ENCODE data around the gene KCNIP4. TPM values are rescaled to one million over a fixed set of nuclear protein-coding genes. Genes with fewer than 3 reads are reported as not detected.

Gene KCNIP4
- total and polyA plus RNA-seq, 10 of the 15 experiments (the other 5 are each of a cell fraction or from before 2014, with no cell fraction given) = 0.03 to 0.23 (median 0.13) TPM; not detected in 7

DNA sequence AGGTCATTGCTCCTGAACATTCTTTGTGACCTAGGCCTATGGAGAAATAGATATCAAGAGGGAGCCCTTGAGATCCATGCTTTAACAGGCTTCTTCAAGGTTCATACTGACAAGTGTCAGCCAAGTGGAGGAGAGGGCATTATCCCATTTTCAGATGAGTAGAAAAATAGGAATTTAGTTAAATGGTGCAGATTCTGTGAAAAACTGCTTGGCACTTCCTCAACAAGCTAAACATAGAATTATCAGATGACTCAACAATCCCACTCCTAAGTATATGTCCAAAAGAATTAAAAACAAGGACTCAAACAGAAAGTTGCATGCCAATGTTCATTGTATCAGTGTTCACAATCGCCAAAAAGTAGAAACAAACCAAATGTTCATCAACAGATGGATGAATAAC, 43.8 kb upstream of the KCNIP4 start:
- TF ChIP-seq SUPT20H (IDR thresholded peaks at IDR 0.05; ENCODE audit: borderline replicate concordance, control insufficient read depth, low read depth, low read length) = no peak
- TF ChIP-seq, protein P1, sequence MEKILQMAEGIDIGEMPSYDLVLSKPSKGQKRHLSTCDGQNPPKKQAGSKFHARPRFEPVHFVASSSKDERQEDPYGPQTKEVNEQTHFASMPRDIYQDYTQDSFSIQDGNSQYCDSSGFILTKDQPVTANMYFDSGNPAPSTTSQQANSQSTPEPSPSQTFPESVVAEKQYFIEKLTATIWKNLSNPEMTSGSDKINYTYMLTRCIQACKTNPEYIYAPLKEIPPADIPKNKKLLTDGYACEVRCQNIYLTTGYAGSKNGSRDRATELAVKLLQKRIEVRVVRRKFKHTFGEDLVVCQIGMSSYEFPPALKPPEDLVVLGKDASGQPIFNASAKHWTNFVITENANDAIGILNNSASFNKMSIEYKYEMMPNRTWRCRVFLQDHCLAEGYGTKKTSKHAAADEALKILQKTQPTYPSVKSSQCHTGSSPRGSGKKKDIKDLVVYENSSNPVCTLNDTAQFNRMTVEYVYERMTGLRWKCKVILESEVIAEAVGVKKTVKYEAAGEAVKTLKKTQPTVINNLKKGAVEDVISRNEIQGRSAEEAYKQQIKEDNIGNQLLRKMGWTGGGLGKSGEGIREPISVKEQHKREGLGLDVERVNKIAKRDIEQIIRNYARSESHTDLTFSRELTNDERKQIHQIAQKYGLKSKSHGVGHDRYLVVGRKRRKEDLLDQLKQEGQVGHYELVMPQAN (conservative IDR thresholded peaks at IDR 0.05) = no peak
- TF ChIP-seq POU2F2 (IDR thresholded peaks at IDR 0.05; ENCODE audit: borderline replicate concordance, low read depth, low read length) = no peak
- TF ChIP-seq SPI1 (IDR thresholded peaks at IDR 0.05; ENCODE audit: borderline replicate concordance, insufficient read depth, low read depth, low read length) = no peak
- TF ChIP-seq BHLHE40 (IDR thresholded peaks at IDR 0.05; ENCODE audit: borderline replicate concordance in 1 of 2, low read depth in 2 of 2, low read length in 1 of 2) = no peak
- no peak for TF ChIP-seq HDGF (IDR thresholded peaks at IDR 0.05)
- TF ChIP-seq, protein P2, sequence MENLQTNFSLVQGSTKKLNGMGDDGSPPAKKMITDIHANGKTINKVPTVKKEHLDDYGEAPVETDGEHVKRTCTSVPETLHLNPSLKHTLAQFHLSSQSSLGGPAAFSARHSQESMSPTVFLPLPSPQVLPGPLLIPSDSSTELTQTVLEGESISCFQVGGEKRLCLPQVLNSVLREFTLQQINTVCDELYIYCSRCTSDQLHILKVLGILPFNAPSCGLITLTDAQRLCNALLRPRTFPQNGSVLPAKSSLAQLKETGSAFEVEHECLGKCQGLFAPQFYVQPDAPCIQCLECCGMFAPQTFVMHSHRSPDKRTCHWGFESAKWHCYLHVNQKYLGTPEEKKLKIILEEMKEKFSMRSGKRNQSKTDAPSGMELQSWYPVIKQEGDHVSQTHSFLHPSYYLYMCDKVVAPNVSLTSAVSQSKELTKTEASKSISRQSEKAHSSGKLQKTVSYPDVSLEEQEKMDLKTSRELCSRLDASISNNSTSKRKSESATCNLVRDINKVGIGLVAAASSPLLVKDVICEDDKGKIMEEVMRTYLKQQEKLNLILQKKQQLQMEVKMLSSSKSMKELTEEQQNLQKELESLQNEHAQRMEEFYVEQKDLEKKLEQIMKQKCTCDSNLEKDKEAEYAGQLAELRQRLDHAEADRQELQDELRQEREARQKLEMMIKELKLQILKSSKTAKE (IDR thresholded peaks at IDR 0.05; ENCODE audit: low read depth, poor library complexity, severe bottlenecking) = no peak
- TF ChIP-seq ZNF384 (IDR thresholded peaks at IDR 0.05; ENCODE audit: borderline replicate concordance, low read depth, low read length) = no peak
- no peak for TF ChIP-seq SMARCA5 (IDR thresholded peaks at IDR 0.05)
- no peak for TF ChIP-seq NR2C1 (IDR thresholded peaks at IDR 0.05)
- TF ChIP-seq JUND (IDR thresholded peaks at IDR 0.05; ENCODE audit: low read depth, low read length) = no peak
- TF ChIP-seq CREB1 (IDR thresholded peaks at IDR 0.05; ENCODE audit: low read depth) = no peak
- intact Hi-C loops (cut with micrococcal nuclease; ENCODE audit: unreplicated experiment) (no loop called here), in situ Hi-C loops (cut with MboI) (no loop called here)
- H3K9me3 ChIP-seq (replicated peaks; ENCODE audit: control insufficient read depth, insufficient read depth, low read length) = no peaks in the 10 kb centered on the region
- no peaks in the 10 kb centered on the region for H3K36me3 ChIP-seq (ENCODE audit: control insufficient read depth in 2 of 2, insufficient read depth in 2 of 2, low read length in 1 of 2)
- ChIA-PET POLR2A (no interaction called here), RAD21 (ENCODE audit: unreplicated experiment) (no interaction called here), SMC1A (ENCODE audit: uncharacterized antibody, unreplicated experiment) (no interaction called here), CTCF (no interaction called here)
- H3K79me2 ChIP-seq (ENCODE audit: control insufficient read depth, insufficient read depth, low read length) = no peaks in the 10 kb centered on the region
- DNase-seq (ENCODE audit: low read depth, low spot score) = no peak
- BruUV-seq (replicated peaks) = no TSS peak
- H3K27ac ChIP-seq (ENCODE audit: control insufficient read depth, insufficient read depth) = no peak overlapping the region
- no peak overlapping the region for H2AFZ ChIP-seq (ENCODE audit: control insufficient read depth, low read depth, low read length)
- H3K27me3 ChIP-seq (replicated peaks in 1 of 2; ENCODE audit: control insufficient read depth in 2 of 2, insufficient read depth in 2 of 2, low read length in 1 of 2) = no peaks in the 10 kb centered on the region
- no peaks in the 10 kb centered on the region for H3K4me1 ChIP-seq (ENCODE audit: control insufficient read depth, insufficient read depth, low read length)
- 23% methylated on average over 1 of the region's 1 CpG for WGBS (ENCODE audit: insufficient coverage, insufficient replicate concordance, low lambda C conversion rate, missing lambda C conversion rate)
- no peak overlapping the region for H3K4me2 ChIP-seq (ENCODE audit: control insufficient read depth, insufficient read depth)
- FAIRE-seq = no peak
- H3K9ac ChIP-seq (ENCODE audit: control insufficient read depth, insufficient read depth, low read length) = no peak overlapping the region
- H4K20me1 ChIP-seq (ENCODE audit: control insufficient read depth, insufficient read depth) = no peaks in the 10 kb centered on the region
- ATAC-seq = no peak
- H3K4me3 ChIP-seq = no peak overlapping the region

All from GM12878 (cell line).